HepG2 (cell line): ENCODE results near the gene C10orf67. TPM values are rescaled to one million over a fixed set of nuclear protein-coding genes. Genes with fewer than 3 reads are reported as not detected.

Experiments
- microRNA counts: library from miRNA; unstranded; fragments of <30 nt; microRNA quantifications from one replicate; lab custom pipeline; 2015
- microRNA-seq: library from miRNA; unstranded; fragments of <30 nt; microRNA quantifications from one replicate; pipeline ENCODE4, GENCODE V29; 2020
- polyA plus RNA-seq, 8 experiments: library from polyadenylated mRNA; depleted of rRNA in 3 of 8; stranded (reverse) in 7 of 8; unstranded in 1 of 8; fragments of >200 nt; fragmentation: Illumina TruSeq in 4 of 8; extraction: Trizol in 4 of 8; gene quantifications; 2 replicates each; pipeline versions ENCODE4 v1.2.1 to v1.2.3, GENCODE V29; 2011 to 2016; ENCODE audit warnings: low read depth in 4 of 8, missing spikeins in 1 of 8, mixed read lengths in 1 of 8; ENCODE audit not compliant: insufficient read depth in 1 of 8
- small RNA-seq, 3 experiments: library from RNA; depleted of rRNA; stranded (forward); fragments of <200 nt; gene quantifications; one replicate each; pipeline ENCODE3, GENCODE V24; 2012; ENCODE audit warnings: low read depth in 2 of 3, low replicate concordance in 1 of 3; ENCODE audit not compliant: insufficient read length in 3 of 3, insufficient read depth in 2 of 3
- total RNA-seq, 5 experiments: library from RNA; depleted of rRNA; stranded (reverse); fragments of >200 nt; fragmentation: Illumina TruSeq; extraction: Trizol; gene quantifications; 2 replicates each; pipeline ENCODE4 v1.2.3, GENCODE V29; 2016; ENCODE audit warnings: low read depth in 1 of 5

Gene C10orf67
- total and polyA plus RNA-seq, 2 of the 13 experiments (the other 11 are each of a cell fraction or from before 2014, with no cell fraction given) = not detected

MicroRNAs encoded within 50 kb of the gene (microRNA counts, 767-probe panel; counts per million panel counts)
- microRNA hsa-miR-1254 (lab: Ali Mortazavi, UCI) = not detected

Small RNA genes lying within 50 kb of the gene (microRNA-seq; reads per million reads assigned to microRNA genes)
- not detected for gene MIR1254-2

Small RNA genes lying within 50 kb of the gene (small RNA-seq; reads per million reads assigned to genes)
- gene MIR1254-2 (0 reads per million in 3 experiments), gene RF00561 (0 reads per million in 3 experiments)

Other genes starting within 250 kb of the C10orf67 start
- 5.2 and 8.3 TPM in 2 replicates for gene MSRB2, start 249.2 kb downstream of the C10orf67 start, total RNA-seq (2016; rRNA removed; fragmentation: Illumina TruSeq; extraction: Trizol)
- gene MSRB2, start 249.2 kb downstream of the C10orf67 start, polyA plus RNA-seq (2011; rRNA removed) = 22.1 and 23.3 TPM in 2 replicates
- gene PTF1A, start 152.5 kb downstream of the C10orf67 start, total RNA-seq (2016; rRNA removed; fragmentation: Illumina TruSeq; extraction: Trizol) = not detected in 2 replicates
- not detected in 2 replicates for gene PTF1A, start 152.5 kb downstream of the C10orf67 start, polyA plus RNA-seq (2011; rRNA removed)
- 1.2 and 1.3 TPM in 2 replicates for gene OTUD1, start 94.3 kb upstream of the C10orf67 start, total RNA-seq (2016; rRNA removed; fragmentation: Illumina TruSeq; extraction: Trizol)
- gene OTUD1, start 94.3 kb upstream of the C10orf67 start, polyA plus RNA-seq (2011; rRNA removed) = 1.4 and 1.6 TPM in 2 replicates